ENCODE measurements around the gene FBXL2.

GRCh38 chr3:33322412-33322811 lies 45.2 kb downstream of the FBXL2 start:
- TF ChIP-seq EZH2 (IDR thresholded peaks at IDR 0.05; ENCODE audit: low read depth) (no peak), CTCF (conservative IDR thresholded peaks at IDR 0.05) (no peak)

Measured in PC-9 (cell line).